ENCODE results near the gene SAMD10. TPM values are rescaled to one million over a fixed set of nuclear protein-coding genes. Genes with fewer than 3 reads are reported as not detected.

Gene SAMD10
- total RNA-seq, 1 experiment from 2014 or later = 8.8 TPM

- no peak for ATAC-seq
- TF ChIP-seq CTCF (IDR thresholded peaks at IDR 0.05) = no peak
- no peak for TF ChIP-seq POLR2AphosphoS5 (IDR thresholded peaks at IDR 0.05; ENCODE audit: low read depth, low read length)
- TF ChIP-seq TCF7L2 (IDR thresholded peaks at IDR 0.05; ENCODE audit: low read depth, low read length) = no peak
- TF ChIP-seq REST (IDR thresholded peaks at IDR 0.05; ENCODE audit: insufficient read depth in 1 of 2, low read depth in 2 of 2, low read length in 1 of 2) = no peak
- TF ChIP-seq SIN3A (IDR thresholded peaks at IDR 0.05; ENCODE audit: borderline replicate concordance, insufficient read depth, low read depth, low read length) = no peak
- no peak for DNase-seq (ENCODE audit: low read depth, low spot score)
- intact Hi-C loops (cut with micrococcal nuclease; ENCODE audit: unreplicated experiment) (no loop called here), in situ Hi-C loops (cut with HindIII; ENCODE audit: low pct_unique_long_range_greater_than_20kb, low sequenced_read_pairs) (no loop called here)
- H3K36me3 ChIP-seq (ENCODE audit: control insufficient read depth, insufficient read depth, low read length) = peaks cover 14% of the 10 kb centered on the region
- TSS peak; percentile 85 for BruUV-seq (replicated peaks)
- H3K4me3 ChIP-seq (ENCODE audit: low read depth in 2 of 2, low read length in 2 of 2) = no peak overlapping the region
- no peak overlapping the region for H3K27ac ChIP-seq (ENCODE audit: low read length)
- ChIA-PET CTCF (interaction anchor here (0.6 kb wide), 1 partner anchor 119 kb away, joined by 6 read pairs; no protein-coding TSS in a partner anchor), POLR2A (no interaction called here)
- no peaks in the 10 kb centered on the region for H3K9me3 ChIP-seq (ENCODE audit: control insufficient read depth, insufficient read depth, low read depth, low read length)
- H3K4me1 ChIP-seq (ENCODE audit: control insufficient read depth, insufficient read depth, low read length) = peaks cover 26% of the 10 kb centered on the region
- H3K27me3 ChIP-seq (ENCODE audit: control insufficient read depth, insufficient read depth, low read length) = no peaks in the 10 kb centered on the region
These were observed 3.5 kb upstream of the SAMD10 start for GRCh38 chr20:63982937-63983336.

GRCh38 chr20:63980806-63981728 is 1.6 kb upstream of the SAMD10 start, which contains the start of gene PRPF6:
Gene PRPF6 (plus strand): TSS chr20:63981132. CDS start chr20:63981246, 114 bp downstream.
- H3K36me3 ChIP-seq (ENCODE audit: control insufficient read depth, insufficient read depth, low read length) = peaks cover 14% of the 10 kb centered on the region
- peak; percentile 83 for ATAC-seq
- peaks cover 33% of the 10 kb centered on the region for H3K4me1 ChIP-seq (ENCODE audit: control insufficient read depth, insufficient read depth, low read length)
- peak within 1 kb of the TSS; percentile 89 for H3K27ac ChIP-seq (ENCODE audit: low read length)
- H3K4me3 ChIP-seq (ENCODE audit: low read depth in 2 of 2, low read length in 2 of 2) = peak within 1 kb of the TSS; percentile 76 to 88
- in situ Hi-C loops (cut with HindIII; ENCODE audit: low pct_unique_long_range_greater_than_20kb, low sequenced_read_pairs) (no loop called here), intact Hi-C loops (cut with micrococcal nuclease; ENCODE audit: unreplicated experiment) (no loop called here)
- no TSS peak for BruUV-seq (replicated peaks)
- ChIA-PET POLR2A (interaction anchor here (0.6 to 1.3 kb wide), 6 partner anchors 9 to 473 kb away, joined by 3 to 5 read pairs (median 4); no protein-coding TSS in a partner anchor), CTCF (interaction anchor here (0.6 to 2.3 kb wide), 4 partner anchors 56 to 164 kb away, joined by 3 to 9 read pairs (median 6); no protein-coding TSS in a partner anchor)
- TF ChIP-seq POLR2AphosphoS5 (IDR thresholded peaks at IDR 0.05; ENCODE audit: low read depth, low read length) = peak; percentile 68
- peak; percentile 63; the same call in 1 of the 2 replicates for TF ChIP-seq SIN3A (IDR thresholded peaks at IDR 0.05; ENCODE audit: borderline replicate concordance, insufficient read depth, low read depth, low read length)
- TF ChIP-seq TCF7L2 (IDR thresholded peaks at IDR 0.05; ENCODE audit: low read depth, low read length) = peak; percentile 17; the same call in 1 of the 2 replicates
- no peak for TF ChIP-seq REST (IDR thresholded peaks at IDR 0.05; ENCODE audit: insufficient read depth in 1 of 2, low read depth in 2 of 2, low read length in 1 of 2)
- peak; percentile 96 for TF ChIP-seq CTCF (IDR thresholded peaks at IDR 0.05)
- no peaks in the 10 kb centered on the region for H3K27me3 ChIP-seq (ENCODE audit: control insufficient read depth, insufficient read depth, low read length)
- H3K9me3 ChIP-seq (ENCODE audit: control insufficient read depth, insufficient read depth, low read depth, low read length) = no peaks in the 10 kb centered on the region
- no peak for DNase-seq (ENCODE audit: low read depth, low spot score)
